Activated CD4-positive, alpha-beta T cell treated with anti-CD3 and anti-CD28 coated beads for 4 hours (primary cell): Measurements from ENCODE around the gene AFTPH.

Source experiments
- DNase-seq, 2 donors: peaks; one replicate each; pipeline ENCODE4 v3.0.0-alpha.2; 2020

The AFTPH gene

DNA sequence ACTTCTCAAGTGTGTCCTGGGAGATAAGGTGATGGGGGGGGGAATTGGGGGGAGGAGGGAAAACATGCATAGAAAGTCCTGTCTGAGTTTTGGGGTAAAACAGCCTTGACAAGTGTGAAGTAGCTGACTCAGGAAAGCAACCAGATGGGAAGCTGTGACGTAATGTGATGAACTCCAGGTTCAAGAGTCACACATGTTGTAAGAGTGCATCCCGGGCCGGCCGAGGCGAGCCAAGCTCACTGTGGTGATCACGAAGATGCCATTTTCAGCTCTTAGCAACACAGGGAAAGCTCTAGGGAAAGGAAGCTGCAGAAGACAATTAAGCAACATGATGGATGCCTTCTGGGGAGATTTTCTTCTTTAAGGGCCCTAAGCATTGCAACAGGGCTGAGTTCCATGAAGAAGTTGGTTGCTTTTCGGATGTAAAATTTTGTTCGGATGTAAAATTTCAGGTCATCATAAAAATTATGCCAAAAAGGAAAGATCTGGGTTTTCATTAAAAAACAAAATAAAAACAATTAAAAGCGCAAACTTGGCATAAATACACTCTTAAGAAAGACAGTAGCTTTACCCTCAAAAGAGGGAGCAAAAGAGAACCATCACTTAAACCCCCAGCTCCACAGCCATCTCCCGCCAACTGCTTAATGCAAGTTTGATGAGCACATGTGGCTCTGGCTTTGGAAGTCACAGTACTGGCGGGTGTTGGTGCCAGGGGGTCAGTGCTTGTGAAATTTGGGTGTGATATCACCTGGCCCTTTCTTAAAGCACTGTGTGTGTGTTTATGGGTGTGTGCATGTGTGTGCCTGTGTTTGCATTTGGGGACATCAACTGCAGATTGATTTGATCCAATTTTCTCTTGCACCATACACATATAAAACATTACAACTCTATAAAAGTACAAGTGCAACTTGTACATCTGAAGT, 110.5 kb downstream of the AFTPH start:
- DNase-seq = no peak

DNA sequence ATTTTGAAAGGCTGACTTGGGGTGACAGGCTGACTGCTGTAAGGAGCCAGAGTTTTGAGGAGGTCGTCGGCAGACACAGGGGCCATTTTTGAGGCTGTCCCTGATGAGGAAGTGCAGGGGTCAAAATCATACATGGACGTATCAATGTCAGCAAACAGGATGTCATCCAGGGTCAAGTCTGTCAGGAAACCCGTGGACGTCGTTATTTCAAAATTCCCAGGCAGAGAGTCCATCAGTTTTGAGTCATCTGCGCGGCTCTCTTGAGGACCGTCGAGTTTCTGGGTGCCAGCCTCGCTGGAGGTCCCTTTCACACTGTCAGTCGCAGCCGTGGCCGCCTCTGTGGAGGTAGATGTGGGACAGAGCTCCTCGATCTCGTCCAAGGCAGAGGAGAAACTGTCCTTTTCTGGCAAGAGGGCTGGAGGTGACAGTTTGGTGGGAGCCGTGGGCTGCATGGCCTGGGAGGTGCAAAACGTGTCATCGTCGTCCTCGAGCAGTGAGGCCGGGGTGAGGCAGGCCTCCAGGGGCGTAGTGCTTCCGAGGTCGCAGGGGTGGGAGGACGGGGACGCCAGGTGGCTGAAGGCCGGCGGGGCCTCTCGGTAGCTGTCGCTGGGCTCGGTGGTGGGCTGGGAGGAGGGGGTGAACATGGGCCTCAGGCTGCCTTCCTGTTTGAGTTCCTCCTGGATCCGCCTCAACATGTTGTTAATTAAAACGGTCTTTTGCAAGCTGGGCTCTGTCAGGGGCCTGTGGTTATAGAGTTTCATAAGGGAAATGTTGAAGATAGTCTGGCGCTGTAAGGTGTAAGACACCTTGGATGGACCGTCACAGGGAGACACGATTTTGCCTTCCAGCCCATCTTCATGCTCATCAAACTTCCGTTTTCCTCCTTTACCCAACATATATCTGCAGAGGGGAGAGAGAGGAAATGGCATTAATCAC, 112.1 kb downstream of the AFTPH start:
- DNase-seq = no peak

DNA sequence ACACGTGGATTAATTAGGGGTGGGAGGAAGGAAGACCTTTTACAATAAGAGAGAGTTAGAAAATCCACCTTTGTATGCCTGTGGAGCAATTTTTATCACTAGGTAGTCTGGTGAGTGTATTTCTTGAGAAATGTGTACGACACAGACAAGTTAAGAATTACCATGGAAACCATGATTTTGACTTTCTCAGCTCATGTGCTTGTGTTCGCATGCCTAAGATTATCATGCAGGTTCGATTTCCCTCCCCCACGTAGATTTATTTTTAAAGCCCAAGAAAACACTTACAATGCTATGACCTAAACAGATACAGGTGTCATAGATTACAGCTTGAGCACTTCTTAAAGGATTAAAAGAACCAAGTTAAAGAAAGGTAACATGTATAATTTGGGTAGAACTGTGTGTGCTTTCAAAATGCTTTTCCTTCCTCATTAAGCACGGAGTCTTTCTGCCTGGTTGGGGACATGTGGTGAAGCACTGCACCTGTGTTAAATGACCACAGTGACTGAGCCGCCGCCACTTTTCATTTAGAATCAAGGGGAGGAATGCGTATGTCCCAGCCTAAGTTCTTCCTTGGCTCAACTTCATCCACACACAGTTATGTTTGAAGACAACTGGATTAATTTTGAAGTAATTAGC, 113.0 kb downstream of the AFTPH start:
- no peak for DNase-seq

DNA sequence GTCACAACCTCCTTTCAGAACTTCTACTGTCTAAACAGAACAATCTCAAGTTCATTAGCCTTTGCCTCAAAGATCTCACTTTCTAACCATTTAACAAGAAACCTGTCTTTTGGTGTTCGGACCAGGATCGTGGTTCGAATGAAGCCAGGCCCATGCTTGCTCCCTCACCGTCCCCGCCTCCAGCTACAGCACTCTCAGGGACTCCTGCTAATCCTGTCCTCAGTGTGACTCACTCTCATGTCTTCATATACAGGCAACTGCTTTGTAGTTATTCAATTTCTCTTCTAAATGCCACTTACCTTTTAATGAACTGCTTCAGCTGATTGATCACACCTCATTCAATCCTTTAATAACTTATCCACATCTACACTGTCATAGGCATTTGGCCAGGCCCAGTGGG, 113.8 kb downstream of the AFTPH start:
- no peak for DNase-seq

DNA sequence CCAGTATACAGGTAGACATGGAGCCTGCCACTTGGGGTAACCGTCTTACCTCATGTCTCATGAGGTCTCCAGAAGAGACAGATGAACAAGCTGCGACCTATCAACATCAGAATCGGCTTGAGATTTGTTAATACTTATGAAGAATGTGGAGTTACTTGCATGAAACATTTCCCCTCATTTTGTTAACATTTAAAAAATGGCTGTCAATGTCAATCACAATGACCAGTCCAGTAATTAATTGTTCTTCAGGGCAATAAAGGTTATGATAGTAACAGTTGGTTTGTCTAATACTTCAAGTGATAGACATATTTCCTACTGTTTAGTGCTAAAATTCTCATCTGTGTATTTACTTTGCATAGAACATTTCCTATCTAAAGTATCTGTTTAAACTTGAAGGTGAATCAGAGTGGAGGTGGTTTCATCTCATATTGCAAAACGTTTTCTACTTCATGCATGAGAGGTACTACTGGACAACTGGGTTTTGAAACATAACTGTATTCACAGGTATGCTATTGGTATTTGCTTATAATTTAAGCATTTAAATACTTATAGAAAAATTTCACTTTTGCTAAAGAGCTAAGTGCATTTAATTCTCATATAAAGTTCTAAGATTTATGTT, 114.5 kb downstream of the AFTPH start:
- no peak for DNase-seq

DNA sequence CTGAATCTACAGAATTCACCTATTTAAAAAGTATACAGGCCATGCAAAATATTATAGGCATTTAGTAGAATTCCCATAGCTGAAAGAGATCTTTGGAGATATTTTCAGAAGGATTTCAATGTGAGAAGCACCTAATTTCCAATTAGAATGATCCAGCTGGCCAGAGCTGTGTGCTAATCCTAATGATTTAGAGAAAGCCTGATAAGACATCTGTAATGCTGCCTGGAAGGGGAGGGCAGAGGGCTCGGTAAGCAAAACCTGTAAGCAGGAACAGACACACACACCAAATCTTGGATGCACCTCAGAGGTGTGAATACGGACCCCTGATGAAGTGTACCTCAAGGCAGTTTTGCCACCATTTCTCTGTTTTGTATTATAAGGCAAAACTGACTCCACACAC, 115.6 kb downstream of the AFTPH start:
- no peak for DNase-seq

DNA sequence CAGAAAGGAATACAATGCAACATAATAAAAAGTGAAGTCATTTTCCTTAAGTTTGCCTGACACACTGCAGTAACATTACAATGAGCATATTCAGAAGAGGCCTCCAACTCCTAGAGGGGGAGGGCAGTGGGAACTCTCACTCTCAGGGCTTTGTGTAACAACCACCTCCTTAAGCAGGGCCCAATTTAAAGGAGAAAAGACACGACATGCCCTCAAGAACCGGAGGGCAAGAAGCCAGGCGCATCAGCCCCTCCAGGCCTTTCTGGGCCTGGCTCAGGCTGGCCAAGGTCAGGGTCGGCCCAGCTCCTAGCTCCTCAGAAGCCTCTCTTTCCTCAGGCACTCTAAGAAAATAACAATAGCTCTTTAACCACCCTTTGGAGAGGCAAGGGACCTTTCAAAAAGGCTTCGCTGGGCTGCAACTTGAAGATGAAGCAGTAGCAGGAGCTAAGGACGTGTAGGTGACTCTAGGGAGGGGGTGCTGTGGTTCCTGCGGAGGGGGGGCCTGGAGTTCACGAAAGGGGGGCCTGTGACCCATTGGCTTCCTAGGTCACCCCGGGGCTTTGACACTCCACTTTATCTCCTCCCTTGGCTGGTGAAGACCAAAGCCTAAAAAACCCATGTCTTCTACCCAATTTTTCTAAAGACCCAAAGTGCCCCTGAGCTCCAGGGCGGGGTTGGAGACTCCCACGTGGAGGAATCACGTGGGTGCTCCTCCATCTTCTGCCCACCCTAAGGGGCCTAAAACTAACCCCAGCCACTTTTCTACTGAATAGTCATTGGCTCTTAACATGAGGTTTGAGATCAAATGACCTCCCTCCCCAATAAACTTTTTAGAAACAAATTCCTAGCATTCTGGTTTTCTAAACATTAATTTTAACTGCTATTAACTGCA, 116.3 kb downstream of the AFTPH start:
- no peak for DNase-seq

DNA sequence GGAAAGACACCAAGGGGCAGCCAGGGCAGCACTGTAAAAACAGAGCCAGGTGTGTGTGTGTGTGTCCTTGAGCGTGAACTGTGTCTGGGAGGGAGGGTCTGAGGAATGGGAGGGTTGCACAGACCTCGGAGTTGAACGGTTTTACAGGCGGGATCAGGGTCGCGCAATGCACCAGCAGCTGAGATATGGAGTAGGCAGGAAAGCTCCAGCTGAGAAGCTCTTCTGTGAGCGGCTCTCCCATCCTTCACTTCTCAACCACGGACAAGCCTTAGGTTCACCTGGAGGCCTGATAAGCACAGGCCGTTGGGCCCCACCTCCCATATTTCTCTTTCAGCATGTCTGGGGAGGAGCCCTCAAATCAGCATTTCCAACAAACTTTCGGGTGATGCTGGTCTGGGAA, 117.5 kb downstream of the AFTPH start:
- no peak for DNase-seq
